NCI-H2029 (cell line): ENCODE measurements around the gene CORT.
"Not testable (repeated sequence)": the region's sequence is repeated elsewhere in the genome, so short reads cannot be mapped to it uniquely, and the experiment has no call there.

Source experiments
- DNase-seq: peaks from one replicate; lab custom pipeline; 2025; lab: John Stamatoyannopoulos, UW

The CORT gene

DNA sequence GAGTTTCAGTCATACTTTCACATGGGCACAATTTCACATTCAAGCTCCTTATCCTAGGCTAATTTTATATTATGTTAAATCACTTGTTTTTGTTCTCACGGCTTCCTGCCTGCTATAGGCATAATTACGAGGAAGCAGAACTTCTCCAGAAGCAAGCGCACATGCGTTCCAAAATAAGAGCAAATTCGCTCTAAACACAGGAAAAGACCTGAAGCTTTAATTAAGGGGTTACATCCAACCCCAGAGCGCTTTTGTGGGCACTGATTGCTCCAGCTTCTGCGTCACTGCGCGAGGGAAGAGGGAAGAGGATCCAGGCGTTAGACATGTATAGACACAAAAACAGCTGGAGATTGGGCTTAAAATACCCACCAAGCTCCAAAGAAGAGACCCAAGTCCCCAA, at the start of gene CORT:
TSS of gene CORT (plus strand) at position 281 of the 400 bp plus-strand sequence. CDS start 193 bp downstream, outside the sequence.
- no peak for DNase-seq

GRCh38 chr1:10401281-10401680, 48.5 kb upstream of the CORT start:
- DNase-seq = no peak

GRCh38 chr1:10402729-10403274, 47.0 kb upstream of the CORT start:
- DNase-seq = no peak

DNA sequence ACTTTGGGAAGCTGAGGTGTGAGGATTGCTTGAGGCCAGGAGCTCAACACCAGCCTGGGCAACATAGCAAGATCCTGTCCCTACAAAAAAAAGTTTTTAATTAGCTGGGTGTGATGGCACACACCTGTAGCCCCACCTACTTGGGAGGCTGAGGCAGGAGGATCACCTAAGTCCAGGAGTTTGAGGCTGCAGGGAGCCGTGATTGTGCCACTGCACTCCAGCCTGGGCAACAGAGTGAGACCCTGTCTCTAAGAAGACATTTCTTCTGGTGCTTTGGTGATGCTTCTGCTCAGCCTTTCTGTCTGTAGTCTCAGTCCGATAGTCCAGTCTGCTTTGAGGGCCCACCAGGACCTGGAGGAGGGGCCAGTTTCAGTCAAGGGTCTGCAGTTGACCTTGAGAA, 42.6 kb upstream of the CORT start:
- DNase-seq = no peak

DNA sequence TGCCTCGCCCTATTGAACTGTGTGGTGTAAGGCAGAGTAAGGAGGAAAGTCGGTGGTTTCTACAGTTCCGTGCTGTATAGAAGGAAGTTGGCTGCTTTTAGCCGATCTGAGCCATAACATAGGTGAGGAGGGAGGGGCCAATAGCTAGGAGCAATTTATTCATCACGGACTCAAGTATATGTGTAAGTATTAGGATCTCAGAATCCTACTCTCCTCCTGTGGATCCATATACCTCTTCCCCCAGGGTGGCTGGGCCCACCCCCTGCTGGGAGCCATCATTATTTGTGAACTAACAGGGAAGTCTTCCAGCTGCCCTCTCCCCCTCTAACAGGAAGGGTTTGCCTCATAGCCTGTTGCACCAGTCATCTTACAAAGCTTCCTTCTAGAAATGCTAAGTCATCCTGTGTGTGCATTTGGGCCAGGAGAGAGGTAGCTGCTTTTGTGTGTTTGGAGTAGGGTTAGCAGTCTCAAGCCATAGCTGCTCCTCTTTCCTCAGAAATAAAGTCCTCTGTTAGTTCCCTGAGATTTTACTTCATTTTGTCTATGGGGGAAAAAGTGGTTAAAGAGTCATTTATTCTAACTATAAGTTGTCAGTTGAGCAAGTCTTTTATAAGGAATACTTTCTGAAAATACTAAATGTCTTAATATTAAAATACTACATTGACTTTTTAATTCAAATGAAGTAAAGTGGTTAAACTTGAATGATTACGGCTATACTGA, 34.5 kb upstream of the CORT start:
- no peak for DNase-seq

GRCh38 chr1:10415967-10416366, 33.9 kb upstream of the CORT start:
- DNase-seq = not testable (repeated sequence)

DNA sequence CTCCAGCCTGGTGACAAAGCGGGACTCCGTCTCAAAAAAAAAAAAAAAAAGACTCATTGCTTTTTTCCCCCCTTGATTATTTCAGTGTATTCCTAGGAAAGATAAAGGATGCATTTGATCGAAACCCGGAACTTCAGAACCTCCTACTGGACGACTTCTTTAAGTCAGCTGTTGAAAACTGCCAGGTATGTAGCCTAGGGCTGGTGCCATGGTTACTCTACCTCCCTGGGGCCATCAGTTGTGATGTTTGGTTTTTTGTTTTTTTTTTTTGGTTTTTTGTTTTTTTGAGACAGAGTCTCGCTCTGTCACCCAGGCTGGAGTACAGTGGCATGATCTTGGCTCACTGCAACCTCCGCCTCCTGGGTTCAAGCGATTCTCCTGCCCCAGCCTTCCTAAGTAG, 31.1 kb upstream of the CORT start:
- not testable (repeated sequence) for DNase-seq

DNA sequence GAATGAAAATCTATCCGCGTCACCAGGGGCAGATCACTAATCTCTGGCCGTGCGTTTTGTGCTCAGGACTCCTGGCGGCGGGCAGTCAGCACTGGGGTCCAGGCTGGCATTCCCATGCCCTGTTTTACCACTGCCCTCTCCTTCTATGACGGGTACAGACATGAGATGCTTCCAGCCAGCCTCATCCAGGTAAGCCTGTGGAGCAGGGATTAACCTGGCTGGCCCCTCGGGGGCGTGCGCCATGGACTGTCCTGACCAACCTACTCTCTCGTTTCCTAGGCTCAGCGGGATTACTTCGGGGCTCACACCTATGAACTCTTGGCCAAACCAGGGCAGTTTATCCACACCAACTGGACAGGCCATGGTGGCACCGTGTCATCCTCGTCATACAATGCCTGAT, 30.5 kb upstream of the CORT start:
- DNase-seq = no peak

DNA sequence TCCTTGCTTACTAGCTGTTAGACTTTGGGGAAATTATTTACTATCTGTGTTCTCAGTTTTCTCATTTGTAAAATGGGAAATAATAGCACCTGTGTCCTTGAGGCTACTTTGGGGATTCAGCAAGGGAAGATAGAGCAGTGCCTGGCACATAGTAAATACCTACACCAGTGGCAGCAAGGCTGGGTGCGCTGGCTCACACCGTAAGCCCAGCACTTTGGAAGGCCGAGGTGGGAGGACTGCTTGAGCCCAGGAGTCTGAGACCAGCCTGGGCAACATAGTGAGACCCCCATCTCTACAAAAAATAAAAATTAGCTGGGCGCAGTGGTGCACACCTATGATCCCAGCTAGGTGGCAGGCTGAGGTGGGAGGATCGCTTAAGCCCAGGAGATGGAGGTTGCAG, 28.2 kb upstream of the CORT start:
- DNase-seq = no peak

DNA sequence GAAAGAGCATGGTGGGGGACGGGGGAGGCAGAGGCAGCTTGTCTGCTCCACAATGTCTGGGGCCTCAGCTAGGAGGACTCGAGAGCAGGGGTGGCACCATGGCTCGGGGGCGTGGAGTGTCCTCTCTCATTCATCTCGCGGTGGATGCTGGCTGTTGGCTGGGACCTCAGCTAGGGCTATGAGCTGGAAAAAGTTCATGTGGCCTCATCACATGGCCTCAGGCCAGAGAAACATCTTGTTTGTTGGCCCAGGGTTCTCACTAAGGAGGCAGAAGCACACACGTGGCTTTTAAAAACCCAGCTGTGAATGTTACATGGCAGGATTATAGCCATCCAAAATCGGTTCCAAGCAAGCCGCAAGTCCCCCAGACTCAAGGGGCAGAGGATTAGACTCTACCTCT, 25.8 kb upstream of the CORT start:
- no peak for DNase-seq

DNA sequence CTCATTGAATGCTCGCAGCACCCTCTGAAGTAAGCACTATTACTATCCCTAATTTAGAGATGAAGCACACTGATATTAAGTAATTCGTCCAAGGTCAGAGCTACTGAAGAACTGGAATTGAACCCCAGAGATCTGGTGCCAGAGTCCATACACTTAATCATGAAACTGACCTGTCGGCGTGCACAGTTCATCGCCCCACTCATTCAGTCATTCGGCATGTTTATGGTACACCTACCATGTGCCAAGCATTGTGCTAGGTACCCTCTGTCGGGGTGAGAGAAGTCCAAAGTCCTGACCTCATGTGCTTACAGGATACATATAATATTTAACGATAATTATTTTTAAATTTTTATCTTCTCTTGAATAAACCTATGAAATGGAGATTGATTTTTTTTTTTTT, 25.2 kb upstream of the CORT start:
- no peak for DNase-seq

DNA sequence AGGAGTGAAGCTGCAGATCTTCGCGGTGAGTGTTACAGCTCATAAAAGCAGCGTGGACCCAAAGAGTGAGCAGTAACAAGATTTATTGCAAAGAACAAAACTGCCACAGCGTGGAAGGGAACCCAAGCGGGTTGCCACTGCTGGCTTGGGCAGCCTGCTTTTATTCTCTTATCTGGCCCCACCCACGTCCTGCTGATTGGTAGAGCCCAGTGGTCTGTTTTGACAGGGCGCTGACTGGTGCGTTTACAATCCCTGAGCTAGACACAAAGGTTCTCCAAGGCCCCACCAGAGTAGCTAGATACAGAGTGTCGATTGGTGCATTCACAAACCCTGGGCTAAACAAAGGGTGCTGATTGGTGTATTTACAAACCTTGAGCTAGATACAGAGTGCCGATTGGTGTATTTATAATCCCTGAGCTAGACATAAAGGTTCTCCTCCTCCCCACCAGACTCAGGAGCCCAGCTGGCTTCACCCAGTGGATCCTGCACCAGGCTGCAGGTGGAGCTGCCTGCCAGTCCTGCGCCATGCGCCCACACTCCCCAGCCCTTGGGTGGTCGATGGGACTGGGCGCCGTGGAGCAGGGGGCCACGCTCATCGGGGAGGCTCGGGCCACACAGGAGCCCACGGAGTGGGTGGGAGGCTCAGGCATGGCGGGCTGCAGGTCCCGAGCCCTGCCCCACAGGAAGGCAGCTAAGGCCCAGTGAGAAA, 23.9 kb upstream of the CORT start:
- not testable (repeated sequence) for DNase-seq

GRCh38 chr1:10426535-10426848, 23.3 kb upstream of the CORT start:
- DNase-seq = not testable (repeated sequence)

- no peak for DNase-seq
Observed at GRCh38 chr1:10428984-10429383, 20.8 kb upstream of the CORT start.

GRCh38 chr1:10429868-10430215, 20.0 kb upstream of the CORT start:
- no peak for DNase-seq

GRCh38 chr1:10430216-10431069, 19.4 kb upstream of the CORT start, which contains the start of gene CENPS:
Gene CENPS, plus strand, starts transcription at chr1:10430433. Its CDS starts 85 bp downstream, at chr1:10430518.
- DNase-seq = peak; percentile 71

GRCh38 chr1:10431070-10431730, 18.6 kb upstream of the CORT start:
- peak; percentile 21 for DNase-seq

- DNase-seq = no peak
Observed at GRCh38 chr1:10432910-10433700, 16.7 kb upstream of the CORT start.

DNA sequence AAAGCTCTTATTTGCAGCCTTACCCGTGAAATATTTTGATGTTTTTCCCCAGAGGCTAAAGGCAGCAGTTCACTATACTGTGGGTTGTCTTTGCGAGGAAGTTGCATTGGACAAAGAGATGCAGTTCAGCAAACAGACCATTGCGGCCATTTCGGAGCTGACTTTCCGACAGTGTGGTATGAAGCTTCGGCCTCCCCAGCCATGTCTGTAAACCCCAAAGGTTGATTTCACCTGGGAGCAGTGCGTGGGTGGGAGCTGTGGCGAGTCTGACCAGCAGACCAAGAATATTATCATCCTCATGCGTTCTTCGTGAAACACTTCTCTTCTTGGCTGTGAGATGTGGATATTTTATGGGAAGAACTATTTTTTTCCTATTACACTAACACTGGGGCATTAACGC, 16.0 kb upstream of the CORT start:
- no peak for DNase-seq

GRCh38 chr1:10434590-10434989, 15.2 kb upstream of the CORT start:
- no peak for DNase-seq

DNA sequence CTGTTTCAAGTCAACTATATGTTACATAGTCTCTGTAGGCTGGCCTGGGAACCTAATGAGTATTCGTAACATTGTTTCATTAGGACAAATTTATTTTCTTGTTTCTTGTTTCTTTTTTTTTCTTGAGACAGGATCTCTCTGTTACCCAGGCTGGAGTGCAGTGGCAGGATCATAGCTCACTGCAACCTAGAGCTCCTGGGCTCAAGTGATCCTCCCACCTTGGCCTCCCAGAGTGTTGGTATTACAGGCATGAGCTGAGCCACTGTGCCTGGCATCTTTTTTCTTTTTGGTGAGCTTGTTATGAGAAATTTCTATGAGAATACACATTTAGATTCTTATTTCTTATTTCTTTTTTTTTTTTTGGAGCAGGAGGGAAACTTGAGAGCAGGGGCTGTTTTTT, 12.8 kb upstream of the CORT start:
- no peak for DNase-seq
